ENCODE measurements around the gene VWF. TPM values are rescaled to one million over a fixed set of nuclear protein-coding genes. Genes with fewer than 3 reads are reported as not detected.

Gene VWF
- total RNA-seq, 4 donors from 2014 or later = 78.8 to 118 (median 101) TPM

DNA sequence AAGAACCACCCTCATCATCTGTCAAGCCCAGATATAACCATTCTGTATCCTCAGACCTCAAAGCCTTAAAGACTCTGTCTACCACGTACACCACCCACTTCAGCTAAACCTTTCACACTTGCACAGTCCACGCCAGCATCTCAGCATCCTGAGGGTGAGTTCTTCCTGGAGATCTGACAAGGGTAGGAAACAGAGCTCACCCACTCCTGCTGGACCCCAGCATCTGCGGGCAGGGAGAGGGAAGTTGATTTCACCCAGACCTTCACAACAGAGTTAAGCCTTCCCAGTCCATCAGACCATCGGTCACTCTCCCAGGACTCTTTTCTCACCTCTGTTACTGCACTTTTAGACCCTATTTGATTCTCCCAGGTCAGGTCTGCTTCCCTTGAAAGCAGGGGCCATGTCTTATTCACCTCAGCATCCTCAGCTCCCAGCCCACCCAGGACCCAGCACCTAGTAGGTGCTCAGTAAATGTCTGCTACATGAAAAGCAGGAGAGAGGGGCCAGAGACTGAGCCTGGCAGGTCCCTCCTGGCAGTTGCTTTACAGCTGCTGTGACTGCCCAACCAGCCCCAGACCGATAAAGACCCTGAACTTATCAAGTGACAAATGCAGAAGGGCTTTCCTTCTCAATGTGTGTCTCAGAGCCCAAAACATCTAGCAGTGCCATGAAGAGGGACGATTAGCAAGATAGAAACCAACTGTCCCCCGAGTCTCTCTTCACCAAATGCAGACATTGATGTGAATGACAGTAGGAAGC lies 213.5 kb downstream of the VWF start:
- intact Hi-C loops (cut with DNase I; ENCODE audit: low total_unique reads) = no loop called here

DNA sequence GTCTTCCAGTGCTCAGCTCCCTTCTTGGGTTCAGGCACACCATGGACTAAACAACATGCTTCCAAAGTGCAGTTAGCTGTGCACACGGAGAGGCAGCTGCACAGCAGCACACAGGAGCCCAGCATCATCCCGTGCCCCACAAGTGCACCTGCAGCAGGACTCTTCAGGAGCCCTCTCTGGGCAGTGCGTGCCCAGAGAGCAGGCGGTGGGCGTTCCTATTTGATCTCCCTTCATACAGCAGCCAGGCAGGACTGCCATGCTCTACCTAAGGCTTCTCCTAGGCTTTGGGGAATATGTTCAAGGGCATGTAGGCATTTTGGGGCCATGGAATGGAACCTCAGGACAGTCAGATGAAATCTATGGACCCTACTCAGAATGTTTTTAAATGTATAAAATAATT lies 214.9 kb downstream of the VWF start:
- DNase-seq = no peak
- Histone ChIP-seq H3K9me3 (no peaks in the 10 kb centered on the region), H3K4me1 (no peaks in the 10 kb centered on the region), H3K36me3 (no peaks in the 10 kb centered on the region), H3K27ac (no peak overlapping the region), H3K27me3 (no peaks in the 10 kb centered on the region), H3K4me3 (no peak overlapping the region)
- in situ Hi-C loops (cut with MboI; ENCODE audit: low sequenced_read_pairs in 4 of 4) (no loop called here), intact Hi-C loops (cut with DNase I; ENCODE audit: low total_unique reads) (no loop called here)
- no peak for TF ChIP-seq POLR2A (IDR thresholded peaks at IDR 0.05)
- TF ChIP-seq, protein P1, sequence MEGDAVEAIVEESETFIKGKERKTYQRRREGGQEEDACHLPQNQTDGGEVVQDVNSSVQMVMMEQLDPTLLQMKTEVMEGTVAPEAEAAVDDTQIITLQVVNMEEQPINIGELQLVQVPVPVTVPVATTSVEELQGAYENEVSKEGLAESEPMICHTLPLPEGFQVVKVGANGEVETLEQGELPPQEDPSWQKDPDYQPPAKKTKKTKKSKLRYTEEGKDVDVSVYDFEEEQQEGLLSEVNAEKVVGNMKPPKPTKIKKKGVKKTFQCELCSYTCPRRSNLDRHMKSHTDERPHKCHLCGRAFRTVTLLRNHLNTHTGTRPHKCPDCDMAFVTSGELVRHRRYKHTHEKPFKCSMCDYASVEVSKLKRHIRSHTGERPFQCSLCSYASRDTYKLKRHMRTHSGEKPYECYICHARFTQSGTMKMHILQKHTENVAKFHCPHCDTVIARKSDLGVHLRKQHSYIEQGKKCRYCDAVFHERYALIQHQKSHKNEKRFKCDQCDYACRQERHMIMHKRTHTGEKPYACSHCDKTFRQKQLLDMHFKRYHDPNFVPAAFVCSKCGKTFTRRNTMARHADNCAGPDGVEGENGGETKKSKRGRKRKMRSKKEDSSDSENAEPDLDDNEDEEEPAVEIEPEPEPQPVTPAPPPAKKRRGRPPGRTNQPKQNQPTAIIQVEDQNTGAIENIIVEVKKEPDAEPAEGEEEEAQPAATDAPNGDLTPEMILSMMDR (IDR thresholded peaks at IDR 0.05 in 4 of 5, conservative IDR thresholded peaks at IDR 0.05 in 1 of 5) = no peak
- ATAC-seq = no peak

More for the DNA sequence above, 213.5 kb downstream of the VWF start:
- no peak overlapping the region for H3K4me3 ChIP-seq
- no peaks in the 10 kb centered on the region for H3K27me3 ChIP-seq
- no peaks in the 10 kb centered on the region for H3K9me3 ChIP-seq
- DNase-seq (no peak), ATAC-seq (no peak)
- H3K36me3 ChIP-seq = no peaks in the 10 kb centered on the region
- H3K27ac ChIP-seq = no peak overlapping the region
- in situ Hi-C loops (cut with MboI; ENCODE audit: low sequenced_read_pairs in 4 of 4) = no loop called here
- no peak for TF ChIP-seq POLR2A (IDR thresholded peaks at IDR 0.05)
- TF ChIP-seq, protein P1 (IDR thresholded peaks at IDR 0.05 in 4 of 5, conservative IDR thresholded peaks at IDR 0.05 in 1 of 5) = no peak
- H3K4me1 ChIP-seq = no peaks in the 10 kb centered on the region

DNA sequence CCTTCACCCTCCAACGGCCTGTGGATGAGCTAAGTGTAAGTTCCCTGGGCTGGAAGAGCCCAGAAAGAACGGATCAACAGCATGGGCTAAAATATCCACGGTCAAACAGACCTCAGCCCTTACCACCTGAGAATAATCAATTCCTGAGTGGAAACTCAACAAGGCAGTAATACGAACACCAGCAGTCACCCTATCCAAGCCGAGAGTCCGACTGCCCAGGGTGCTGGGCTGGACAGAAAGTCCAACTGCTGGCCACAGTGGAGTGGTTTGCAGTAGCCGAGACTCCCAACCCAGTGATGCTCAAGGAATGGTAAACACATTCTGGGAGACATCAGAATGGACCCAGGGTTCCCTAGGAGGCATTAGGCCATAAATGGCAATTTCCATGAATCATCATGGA lies 216.2 kb downstream of the VWF start:
- H3K4me1 ChIP-seq = no peaks in the 10 kb centered on the region
- in situ Hi-C loops (cut with MboI; ENCODE audit: low sequenced_read_pairs in 4 of 4) = no loop called here
- H3K27me3 ChIP-seq = no peaks in the 10 kb centered on the region
- intact Hi-C loops (cut with DNase I; ENCODE audit: low total_unique reads) = no loop called here
- ATAC-seq = no peak
- H3K4me3 ChIP-seq = no peak overlapping the region
- no peaks in the 10 kb centered on the region for H3K9me3 ChIP-seq
- no peak overlapping the region for H3K27ac ChIP-seq
- H3K36me3 ChIP-seq = no peaks in the 10 kb centered on the region
- DNase-seq = no peak
- TF ChIP-seq, protein P1 (IDR thresholded peaks at IDR 0.05 in 4 of 5, conservative IDR thresholded peaks at IDR 0.05 in 1 of 5) = no peak
- TF ChIP-seq POLR2A (IDR thresholded peaks at IDR 0.05) = no peak

DNA sequence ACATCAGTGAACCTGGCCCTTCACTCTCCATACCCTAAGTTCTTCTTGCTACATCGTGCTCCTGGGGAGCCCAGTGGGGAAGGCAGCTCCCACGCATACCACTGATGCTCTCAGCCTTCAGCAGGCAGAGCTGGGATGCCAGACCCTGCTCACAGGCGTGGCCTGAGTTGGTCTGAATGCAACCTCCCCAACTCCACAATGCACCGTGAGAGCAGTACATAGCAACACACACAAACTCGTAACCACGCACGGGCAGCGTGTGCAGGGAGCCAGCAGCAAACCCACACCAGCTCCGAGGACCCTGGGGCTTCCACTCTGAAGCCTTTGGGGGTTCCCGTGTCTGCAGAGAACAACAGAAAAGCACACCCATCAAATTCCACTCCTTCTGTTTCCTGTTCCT lies 216.7 kb downstream of the VWF start:
- in situ Hi-C loops (cut with MboI; ENCODE audit: low sequenced_read_pairs in 4 of 4) (no loop called here), intact Hi-C loops (cut with DNase I; ENCODE audit: low total_unique reads) (no loop called here)
- no peak overlapping the region for H3K27ac ChIP-seq
- H3K4me3 ChIP-seq = no peak overlapping the region
- no peaks in the 10 kb centered on the region for H3K36me3 ChIP-seq
- H3K9me3 ChIP-seq = no peaks in the 10 kb centered on the region
- H3K4me1 ChIP-seq = no peaks in the 10 kb centered on the region
- TF ChIP-seq, protein P1 (IDR thresholded peaks at IDR 0.05 in 4 of 5, conservative IDR thresholded peaks at IDR 0.05 in 1 of 5) = no peak
- TF ChIP-seq POLR2A (IDR thresholded peaks at IDR 0.05) = no peak
- ATAC-seq (no peak), DNase-seq (no peak)
- no peaks in the 10 kb centered on the region for H3K27me3 ChIP-seq

DNA sequence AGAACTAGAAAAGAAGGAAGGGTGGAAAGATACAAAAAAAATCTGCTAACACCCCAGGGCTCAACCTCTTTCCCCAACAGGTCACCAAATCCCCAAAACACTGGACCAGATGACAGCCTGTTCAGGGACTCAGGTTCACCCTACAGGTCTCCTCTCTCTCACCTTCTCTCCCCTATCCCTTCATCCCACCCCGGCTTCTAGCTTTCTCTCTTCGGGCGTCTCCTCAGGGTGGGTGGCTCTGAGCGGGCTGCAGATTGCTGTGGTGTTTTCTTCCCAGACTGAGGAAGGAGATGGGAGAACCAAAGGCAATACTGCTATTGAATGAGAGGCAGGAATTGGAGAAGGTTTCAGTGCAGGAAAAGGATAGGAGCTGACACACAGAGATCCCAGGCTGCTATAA lies 218.7 kb downstream of the VWF start:
- H3K4me1 ChIP-seq = no peaks in the 10 kb centered on the region
- no peak for DNase-seq
- in situ Hi-C loops (cut with MboI; ENCODE audit: low sequenced_read_pairs in 4 of 4) (no loop called here), intact Hi-C loops (cut with DNase I; ENCODE audit: low total_unique reads) (no loop called here)
- H3K36me3 ChIP-seq = no peaks in the 10 kb centered on the region
- TF ChIP-seq, protein P1 (IDR thresholded peaks at IDR 0.05 in 4 of 5, conservative IDR thresholded peaks at IDR 0.05 in 1 of 5) = no peak
- no peak for TF ChIP-seq POLR2A (IDR thresholded peaks at IDR 0.05)
- H3K27ac ChIP-seq = no peak overlapping the region
- no peaks in the 10 kb centered on the region for H3K9me3 ChIP-seq
- no peaks in the 10 kb centered on the region for H3K27me3 ChIP-seq
- no peak for ATAC-seq
- no peak overlapping the region for H3K4me3 ChIP-seq

Data from gastrocnemius medialis (tissue), 4 donors.